Upper lobe of left lung (tissue), 4 donors: ENCODE measurements around the gene IRX2.

Experiments
- CTCF ChIP-seq, 6 experiments: fragments of 450-650 bp in 4 of 6; fragments of 200-600 bp in 2 of 6; sonication (generic) in 2 of 6; IDR thresholded peaks; one replicate each; pipeline ENCODE4 v1.5.1; 2016 to 2019; ENCODE audit warnings: antibody characterized with exemption in 6 of 6
- EP300 ChIP-seq, 4 donors: sonication (generic); formaldehyde crosslinking; IDR thresholded peaks; one replicate each; pipeline ENCODE4 v1.5.1; 2017; ENCODE audit warnings: antibody characterized with exemption in 4 of 4, control low read depth in 2 of 4
- POLR2A ChIP-seq, 4 donors: fragments of 450-650 bp; IDR thresholded peaks; one replicate each; pipeline ENCODE4 v1.5.1; 2016 to 2017; ENCODE audit warnings: antibody characterized with exemption in 4 of 4, mild to moderate bottlenecking in 2 of 4

- TF ChIP-seq CTCF (IDR thresholded peaks at IDR 0.05), result no peak
- TF ChIP-seq POLR2A (IDR thresholded peaks at IDR 0.05), result no peak
- no peak for TF ChIP-seq EP300 (IDR thresholded peaks at IDR 0.05)
Observed at GRCh38 chr5:2762744-2763532, 11.5 kb upstream of the IRX2 start.
